ENCODE measurements around the gene SUN1.

The SUN1 gene

GRCh38 chr7:854118-854775 lies 22.0 kb downstream of the SUN1 start:
- no peak for TF ChIP-seq GATA2 (IDR thresholded peaks at IDR 0.05; ENCODE audit: low read depth, low read length)
- TF ChIP-seq GATA3 (IDR thresholded peaks at IDR 0.05; ENCODE audit: low read depth, low read length): no peak

- TF ChIP-seq GATA3 (IDR thresholded peaks at IDR 0.05; ENCODE audit: low read depth, low read length) (no peak), GATA2 (IDR thresholded peaks at IDR 0.05; ENCODE audit: low read depth, low read length) (no peak)
Observed at GRCh38 chr7:855686-856369, 23.6 kb downstream of the SUN1 start.

GRCh38 chr7:856444-857095 lies 24.3 kb downstream of the SUN1 start:
- TF ChIP-seq GATA3 (IDR thresholded peaks at IDR 0.05; ENCODE audit: low read depth, low read length): no peak
- no peak for TF ChIP-seq GATA2 (IDR thresholded peaks at IDR 0.05; ENCODE audit: low read depth, low read length)

- TF ChIP-seq GATA3 (IDR thresholded peaks at IDR 0.05; ENCODE audit: low read depth, low read length) (no peak), GATA2 (IDR thresholded peaks at IDR 0.05; ENCODE audit: low read depth, low read length) (no peak)
Observed at GRCh38 chr7:857661-858060, 25.4 kb downstream of the SUN1 start.

- TF ChIP-seq GATA3 (IDR thresholded peaks at IDR 0.05; ENCODE audit: low read depth, low read length) (no peak), GATA2 (IDR thresholded peaks at IDR 0.05; ENCODE audit: low read depth, low read length) (no peak)
Observed at GRCh38 chr7:859359-860030, 27.2 kb downstream of the SUN1 start.

- TF ChIP-seq GATA2 (IDR thresholded peaks at IDR 0.05; ENCODE audit: low read depth, low read length): no peak
- no peak for TF ChIP-seq GATA3 (IDR thresholded peaks at IDR 0.05; ENCODE audit: low read depth, low read length)
Observed at GRCh38 chr7:860149-860548, 27.9 kb downstream of the SUN1 start.

- TF ChIP-seq GATA3 (IDR thresholded peaks at IDR 0.05; ENCODE audit: low read depth, low read length) (no peak), GATA2 (IDR thresholded peaks at IDR 0.05; ENCODE audit: low read depth, low read length) (no peak)
Observed at GRCh38 chr7:861222-861621, 28.9 kb downstream of the SUN1 start.

- TF ChIP-seq GATA2 (IDR thresholded peaks at IDR 0.05; ENCODE audit: low read depth, low read length) (no peak), GATA3 (IDR thresholded peaks at IDR 0.05; ENCODE audit: low read depth, low read length) (no peak)
Observed at GRCh38 chr7:862157-862556, 29.9 kb downstream of the SUN1 start.

- TF ChIP-seq GATA2 (IDR thresholded peaks at IDR 0.05; ENCODE audit: low read depth, low read length): no peak
- no peak for TF ChIP-seq GATA3 (IDR thresholded peaks at IDR 0.05; ENCODE audit: low read depth, low read length)
Observed at GRCh38 chr7:863106-863505, 30.8 kb downstream of the SUN1 start.

- TF ChIP-seq GATA3 (IDR thresholded peaks at IDR 0.05; ENCODE audit: low read depth, low read length) (no peak), GATA2 (IDR thresholded peaks at IDR 0.05; ENCODE audit: low read depth, low read length) (no peak)
Observed at GRCh38 chr7:865921-866320, 33.6 kb downstream of the SUN1 start.

- no peak for TF ChIP-seq GATA3 (IDR thresholded peaks at IDR 0.05; ENCODE audit: low read depth, low read length)
- no peak for TF ChIP-seq GATA2 (IDR thresholded peaks at IDR 0.05; ENCODE audit: low read depth, low read length)
Observed at GRCh38 chr7:867001-867405, 34.7 kb downstream of the SUN1 start.

GRCh38 chr7:867406-868188 lies 35.3 kb downstream of the SUN1 start:
- no peak for TF ChIP-seq GATA3 (IDR thresholded peaks at IDR 0.05; ENCODE audit: low read depth, low read length)
- no peak for TF ChIP-seq GATA2 (IDR thresholded peaks at IDR 0.05; ENCODE audit: low read depth, low read length)

GRCh38 chr7:868189-868486 lies 35.9 kb downstream of the SUN1 start:
- TF ChIP-seq GATA2 (IDR thresholded peaks at IDR 0.05; ENCODE audit: low read depth, low read length) (no peak), GATA3 (IDR thresholded peaks at IDR 0.05; ENCODE audit: low read depth, low read length) (no peak)

GRCh38 chr7:869348-869747 lies 37.1 kb downstream of the SUN1 start:
- TF ChIP-seq GATA2 (IDR thresholded peaks at IDR 0.05; ENCODE audit: low read depth, low read length) (no peak), GATA3 (IDR thresholded peaks at IDR 0.05; ENCODE audit: low read depth, low read length) (no peak)

Measured in SH-SY5Y (cell line).